ENCODE measurements around the gene CNKSR1.

The CNKSR1 gene

GRCh38 chr1:26212726-26213125 is 35.4 kb downstream of the CNKSR1 start:
- H3K27ac Mint-ChIP-seq: no peak overlapping the region
- H3K4me1 Mint-ChIP-seq: peaks cover 12% of the 10 kb centered on the region
- no peak overlapping the region for H3K4me3 Mint-ChIP-seq
- no peaks in the 10 kb centered on the region for H3K36me3 Mint-ChIP-seq (ENCODE audit: low read depth)
- peaks cover 10% of the 10 kb centered on the region for H3K27me3 Mint-ChIP-seq (ENCODE audit: low read depth)
- TF ChIP-seq CTCF (IDR thresholded peaks at IDR 0.05; ENCODE audit: unreplicated experiment in 3 of 3): no peak
- H3K9me3 Mint-ChIP-seq: no peaks in the 10 kb centered on the region

- H3K36me3 Mint-ChIP-seq (ENCODE audit: low read depth): no peaks in the 10 kb centered on the region
- no peak overlapping the region for H3K4me3 Mint-ChIP-seq
- no peaks in the 10 kb centered on the region for H3K9me3 Mint-ChIP-seq
- no peak overlapping the region for H3K27ac Mint-ChIP-seq
- TF ChIP-seq CTCF (IDR thresholded peaks at IDR 0.05; ENCODE audit: unreplicated experiment in 3 of 3): no peak
- H3K27me3 Mint-ChIP-seq (ENCODE audit: low read depth): peaks cover 10% of the 10 kb centered on the region
- H3K4me1 Mint-ChIP-seq: peaks cover 12% of the 10 kb centered on the region
Measured at GRCh38 chr1:26213335-26213905, 36.1 kb downstream of the CNKSR1 start.

- Mint-ChIP-seq H3K4me3 (no peak overlapping the region), H3K9me3 (no peaks in the 10 kb centered on the region), H3K4me1 (peaks cover 5% of the 10 kb centered on the region), H3K36me3 (ENCODE audit: low read depth) (no peaks in the 10 kb centered on the region), H3K27me3 (ENCODE audit: low read depth) (peaks cover 7% of the 10 kb centered on the region), H3K27ac (no peak overlapping the region)
- no peak for TF ChIP-seq CTCF (IDR thresholded peaks at IDR 0.05; ENCODE audit: unreplicated experiment in 3 of 3)
Measured at GRCh38 chr1:26215246-26215645, 38.0 kb downstream of the CNKSR1 start.

GRCh38 chr1:26218906-26219494 is 41.7 kb downstream of the CNKSR1 start:
- TF ChIP-seq CTCF (IDR thresholded peaks at IDR 0.05; ENCODE audit: unreplicated experiment in 3 of 3): no peak
- Mint-ChIP-seq H3K4me3 (no peak overlapping the region), H3K9me3 (no peaks in the 10 kb centered on the region), H3K4me1 (no peaks in the 10 kb centered on the region), H3K27ac (no peak overlapping the region), H3K27me3 (ENCODE audit: low read depth) (peaks cover 22% of the 10 kb centered on the region), H3K36me3 (ENCODE audit: low read depth) (no peaks in the 10 kb centered on the region)

- H3K4me1 Mint-ChIP-seq: no peaks in the 10 kb centered on the region
- peaks cover 28% of the 10 kb centered on the region for H3K27me3 Mint-ChIP-seq (ENCODE audit: low read depth)
- no peak for TF ChIP-seq CTCF (IDR thresholded peaks at IDR 0.05; ENCODE audit: unreplicated experiment in 3 of 3)
- no peaks in the 10 kb centered on the region for H3K36me3 Mint-ChIP-seq (ENCODE audit: low read depth)
- H3K9me3 Mint-ChIP-seq: no peaks in the 10 kb centered on the region
- H3K27ac Mint-ChIP-seq: no peak overlapping the region
- H3K4me3 Mint-ChIP-seq: no peak overlapping the region
Measured at GRCh38 chr1:26220199-26220912, 43.1 kb downstream of the CNKSR1 start.

Measured in nephron (organoid).